Measurements from ENCODE around the gene CACTIN. TPM values are rescaled to one million over a fixed set of nuclear protein-coding genes. Genes with fewer than 3 reads are reported as not detected.

Gene CACTIN
- total RNA-seq, 1 experiment from 2014 or later, result 36.3 TPM

GRCh38 chr19:3605361-3605760 lies 21.2 kb downstream of the CACTIN start:
- H3K4me3 ChIP-seq (ENCODE audit: low read depth, low read length, poor library complexity, severe bottlenecking), result no peak overlapping the region
- H3K27ac ChIP-seq (ENCODE audit: low read depth, low read length, poor library complexity, severe bottlenecking), result no peak overlapping the region
- BruUV-seq (replicated peaks), result no TSS peak
- H3K36me3 ChIP-seq (ENCODE audit: insufficient read depth, low read length, poor library complexity, severe bottlenecking), result no peaks in the 10 kb centered on the region
- no peak for DNase-seq (ENCODE audit: low spot score)
- no peaks in the 10 kb centered on the region for H3K9me3 ChIP-seq (ENCODE audit: low read depth, low read length, poor library complexity, severe bottlenecking)
- POLR2A ChIA-PET (ENCODE audit: low non-redundant PET), result no interaction called here
- TF ChIP-seq EZH2 (IDR thresholded peaks at IDR 0.05; ENCODE audit: borderline replicate concordance, low read depth, low read length, poor library complexity, severe bottlenecking), result no peak
- TF ChIP-seq, protein P1, sequence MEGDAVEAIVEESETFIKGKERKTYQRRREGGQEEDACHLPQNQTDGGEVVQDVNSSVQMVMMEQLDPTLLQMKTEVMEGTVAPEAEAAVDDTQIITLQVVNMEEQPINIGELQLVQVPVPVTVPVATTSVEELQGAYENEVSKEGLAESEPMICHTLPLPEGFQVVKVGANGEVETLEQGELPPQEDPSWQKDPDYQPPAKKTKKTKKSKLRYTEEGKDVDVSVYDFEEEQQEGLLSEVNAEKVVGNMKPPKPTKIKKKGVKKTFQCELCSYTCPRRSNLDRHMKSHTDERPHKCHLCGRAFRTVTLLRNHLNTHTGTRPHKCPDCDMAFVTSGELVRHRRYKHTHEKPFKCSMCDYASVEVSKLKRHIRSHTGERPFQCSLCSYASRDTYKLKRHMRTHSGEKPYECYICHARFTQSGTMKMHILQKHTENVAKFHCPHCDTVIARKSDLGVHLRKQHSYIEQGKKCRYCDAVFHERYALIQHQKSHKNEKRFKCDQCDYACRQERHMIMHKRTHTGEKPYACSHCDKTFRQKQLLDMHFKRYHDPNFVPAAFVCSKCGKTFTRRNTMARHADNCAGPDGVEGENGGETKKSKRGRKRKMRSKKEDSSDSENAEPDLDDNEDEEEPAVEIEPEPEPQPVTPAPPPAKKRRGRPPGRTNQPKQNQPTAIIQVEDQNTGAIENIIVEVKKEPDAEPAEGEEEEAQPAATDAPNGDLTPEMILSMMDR (conservative IDR thresholded peaks at IDR 0.05; ENCODE audit: low read depth, low read length), result no peak
- H3K4me1 ChIP-seq (ENCODE audit: insufficient read depth, low read length, poor library complexity, severe bottlenecking), result peaks cover 11% of the 10 kb centered on the region
- CTCF ChIA-PET, result no interaction called here
- no peaks in the 10 kb centered on the region for H3K27me3 ChIP-seq (replicated peaks; ENCODE audit: insufficient read depth, low read depth, low read length, poor library complexity)
- intact Hi-C loops (cut with micrococcal nuclease; ENCODE audit: unreplicated experiment), result no loop called here

GRCh38 chr19:3604987-3605343 lies 21.6 kb downstream of the CACTIN start:
- TF ChIP-seq EZH2 (IDR thresholded peaks at IDR 0.05; ENCODE audit: borderline replicate concordance, low read depth, low read length, poor library complexity, severe bottlenecking), result no peak
- TF ChIP-seq, protein P1 (conservative IDR thresholded peaks at IDR 0.05; ENCODE audit: low read depth, low read length), result no peak
- intact Hi-C loops (cut with micrococcal nuclease; ENCODE audit: unreplicated experiment), result no loop called here
- BruUV-seq (replicated peaks), result no TSS peak
- Histone ChIP-seq H3K36me3 (ENCODE audit: insufficient read depth, low read length, poor library complexity, severe bottlenecking) (no peaks in the 10 kb centered on the region), H3K27ac (ENCODE audit: low read depth, low read length, poor library complexity, severe bottlenecking) (no peak overlapping the region), H3K9me3 (ENCODE audit: low read depth, low read length, poor library complexity, severe bottlenecking) (no peaks in the 10 kb centered on the region), H3K4me3 (ENCODE audit: low read depth, low read length, poor library complexity, severe bottlenecking) (no peak overlapping the region), H3K4me1 (ENCODE audit: insufficient read depth, low read length, poor library complexity, severe bottlenecking) (peaks cover 11% of the 10 kb centered on the region), H3K27me3 (replicated peaks; ENCODE audit: insufficient read depth, low read depth, low read length, poor library complexity) (no peaks in the 10 kb centered on the region)
- ChIA-PET CTCF (no interaction called here), POLR2A (ENCODE audit: low non-redundant PET) (no interaction called here)
- no peak for DNase-seq (ENCODE audit: low spot score)

DNA sequence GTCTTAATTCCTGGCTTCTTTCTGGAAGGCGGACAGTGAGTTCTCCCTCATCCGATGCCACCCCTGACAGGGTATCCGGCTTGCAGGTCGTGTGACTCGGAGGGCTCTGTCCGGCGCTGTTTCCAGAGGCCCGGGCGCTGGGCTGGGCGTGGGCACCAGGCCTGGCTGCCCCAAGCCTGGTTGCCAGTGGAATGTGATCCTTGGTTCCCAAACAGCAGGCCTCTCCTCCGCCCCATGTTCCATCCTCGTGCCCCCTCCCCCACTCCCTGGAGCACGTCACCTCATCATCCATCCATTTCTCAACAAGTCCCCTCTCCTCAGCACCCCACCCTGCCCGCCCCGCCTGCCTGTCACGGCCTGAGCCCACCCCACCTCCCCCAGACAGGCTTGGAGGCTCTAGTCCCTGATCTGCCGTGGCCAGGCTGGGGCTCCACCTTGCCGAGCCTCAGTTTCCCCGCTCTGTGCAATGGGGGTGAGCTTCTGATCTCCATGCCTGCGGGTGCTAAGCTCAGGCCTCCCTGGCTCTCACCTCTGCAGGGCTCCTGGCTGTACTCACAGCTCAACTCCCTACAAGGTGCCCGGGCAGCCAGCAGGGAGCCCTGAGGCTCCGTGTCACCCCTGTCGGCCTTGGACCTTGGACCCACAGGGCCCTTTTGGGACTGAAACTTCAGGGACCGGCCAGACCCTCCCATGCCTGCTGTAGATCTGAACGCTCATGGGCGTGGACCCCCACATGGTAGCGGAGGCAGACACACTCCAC lies 22.2 kb downstream of the CACTIN start:
- no peak for TF ChIP-seq EZH2 (IDR thresholded peaks at IDR 0.05; ENCODE audit: borderline replicate concordance, low read depth, low read length, poor library complexity, severe bottlenecking)
- TF ChIP-seq, protein P1 (conservative IDR thresholded peaks at IDR 0.05; ENCODE audit: low read depth, low read length), result no peak

More for the DNA sequence above, 22.2 kb downstream of the CACTIN start:
- Histone ChIP-seq H3K4me1 (ENCODE audit: insufficient read depth, low read length, poor library complexity, severe bottlenecking) (peaks cover 11% of the 10 kb centered on the region), H3K27me3 (replicated peaks; ENCODE audit: insufficient read depth, low read depth, low read length, poor library complexity) (no peaks in the 10 kb centered on the region), H3K27ac (ENCODE audit: low read depth, low read length, poor library complexity, severe bottlenecking) (no peak overlapping the region), H3K9me3 (ENCODE audit: low read depth, low read length, poor library complexity, severe bottlenecking) (no peaks in the 10 kb centered on the region), H3K4me3 (ENCODE audit: low read depth, low read length, poor library complexity, severe bottlenecking) (no peak overlapping the region), H3K36me3 (ENCODE audit: insufficient read depth, low read length, poor library complexity, severe bottlenecking) (no peaks in the 10 kb centered on the region)
- POLR2A ChIA-PET (ENCODE audit: low non-redundant PET), result no interaction called here
- no peak for DNase-seq (ENCODE audit: low spot score)
- CTCF ChIA-PET, result no interaction called here
- intact Hi-C loops (cut with micrococcal nuclease; ENCODE audit: unreplicated experiment), result no loop called here
- BruUV-seq (replicated peaks), result no TSS peak

Data from A673 (cell line).